ENCODE results near the gene CNOT6.

DNA sequence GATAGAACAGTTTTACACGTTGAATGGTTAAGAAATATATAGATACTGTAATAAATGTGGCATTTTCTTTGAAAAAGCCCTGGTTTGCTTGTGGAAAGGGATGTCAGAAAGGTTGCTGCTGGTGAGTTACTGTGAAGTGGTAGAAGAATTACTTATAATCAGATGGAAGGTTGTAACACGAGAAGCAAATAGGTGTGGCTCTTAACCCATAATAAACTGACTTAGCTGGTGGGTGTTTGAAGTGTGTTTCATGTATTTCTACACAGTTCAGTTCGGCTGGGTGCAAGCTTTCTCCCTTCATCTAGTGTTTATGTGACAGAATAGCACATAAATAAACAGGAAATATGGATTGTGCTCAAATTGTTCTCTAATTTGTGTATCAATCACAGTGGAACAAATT is 5.5 kb downstream of the CNOT6 start:
- TF ChIP-seq, protein P1, sequence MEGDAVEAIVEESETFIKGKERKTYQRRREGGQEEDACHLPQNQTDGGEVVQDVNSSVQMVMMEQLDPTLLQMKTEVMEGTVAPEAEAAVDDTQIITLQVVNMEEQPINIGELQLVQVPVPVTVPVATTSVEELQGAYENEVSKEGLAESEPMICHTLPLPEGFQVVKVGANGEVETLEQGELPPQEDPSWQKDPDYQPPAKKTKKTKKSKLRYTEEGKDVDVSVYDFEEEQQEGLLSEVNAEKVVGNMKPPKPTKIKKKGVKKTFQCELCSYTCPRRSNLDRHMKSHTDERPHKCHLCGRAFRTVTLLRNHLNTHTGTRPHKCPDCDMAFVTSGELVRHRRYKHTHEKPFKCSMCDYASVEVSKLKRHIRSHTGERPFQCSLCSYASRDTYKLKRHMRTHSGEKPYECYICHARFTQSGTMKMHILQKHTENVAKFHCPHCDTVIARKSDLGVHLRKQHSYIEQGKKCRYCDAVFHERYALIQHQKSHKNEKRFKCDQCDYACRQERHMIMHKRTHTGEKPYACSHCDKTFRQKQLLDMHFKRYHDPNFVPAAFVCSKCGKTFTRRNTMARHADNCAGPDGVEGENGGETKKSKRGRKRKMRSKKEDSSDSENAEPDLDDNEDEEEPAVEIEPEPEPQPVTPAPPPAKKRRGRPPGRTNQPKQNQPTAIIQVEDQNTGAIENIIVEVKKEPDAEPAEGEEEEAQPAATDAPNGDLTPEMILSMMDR (IDR thresholded peaks at IDR 0.05 in 4 of 5, conservative IDR thresholded peaks at IDR 0.05 in 1 of 5) = no peak
- TF ChIP-seq POLR2A (IDR thresholded peaks at IDR 0.05) = no peak
